Left cardiac atrium (tissue), 4 donors: ENCODE data around the gene PRKAG2. TPM values are rescaled to one million over a fixed set of nuclear protein-coding genes. Genes with fewer than 3 reads are reported as not detected.
A peak's percentile ranks its signal among the peaks of the same experiment; 100 is the strongest.

Experiments used
- ATAC-seq, 2 donors: fragments of 200-7000 bp; cut with Tn5 transposase; one replicate each; pipeline ENCODE4 v1.9.1; 2020; ENCODE audit warnings: mild to moderate bottlenecking in 2 of 2, moderate library complexity in 2 of 2
- DNase-seq: peaks from one replicate; pipeline ENCODE4 v3.0.0-alpha.2; 2020
- intact Hi-C, 2 donors: fragments of 100-400 bp; cut with DNase I; formaldehyde crosslinking; loops; one replicate each; pipeline versions ENCODE4 v1.14.1 to v1.15.1; 2022 to 2023
- total RNA-seq, 2 donors: library from RNA; stranded (reverse); fragmentation: NEBNext Ultra II Directional; extraction: Animal tissue kit (Norgen Biotek cat#: 25700); gene quantifications; one replicate each; pipeline ENCODE4 v1.2.1, GENCODE V29; 2021
- donor health status: DM: no; HTN: yes; CAD: no.
- donor health status: DM: no; HTN: yes; CAD: no; lungs with severe emphysema.
- donor health status: DM: yes; HTN: yes; CAD: no.
- donor health status: Dilated cardiomyopathy.

The PRKAG2 gene
- total RNA-seq, 2 donors from 2014 or later = 141 to 253 TPM

DNA sequence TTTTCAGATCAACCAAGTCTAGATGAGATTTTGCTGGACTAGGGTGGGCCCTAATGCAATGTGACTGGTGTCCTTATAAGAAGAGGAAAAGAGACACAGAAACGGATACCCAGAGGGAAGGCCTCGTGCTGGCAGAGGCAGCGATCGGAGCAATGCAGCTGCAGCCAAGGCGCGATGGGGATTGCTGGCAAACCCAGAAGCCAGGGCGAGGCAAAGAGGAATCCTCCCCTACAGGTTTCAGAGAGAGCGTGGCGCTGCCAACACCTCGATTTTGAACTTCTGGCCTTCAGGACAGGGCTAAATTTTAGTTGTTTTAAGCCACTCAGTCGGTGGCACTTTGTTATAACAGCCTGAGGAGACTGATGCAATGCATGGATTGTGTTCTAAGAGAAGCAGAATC, 200.2 kb downstream of the PRKAG2 start:
- peak in 1 of 2 donors; percentile 23 for ATAC-seq
- intact Hi-C loops = no loop called here
- DNase-seq = no peak

DNA sequence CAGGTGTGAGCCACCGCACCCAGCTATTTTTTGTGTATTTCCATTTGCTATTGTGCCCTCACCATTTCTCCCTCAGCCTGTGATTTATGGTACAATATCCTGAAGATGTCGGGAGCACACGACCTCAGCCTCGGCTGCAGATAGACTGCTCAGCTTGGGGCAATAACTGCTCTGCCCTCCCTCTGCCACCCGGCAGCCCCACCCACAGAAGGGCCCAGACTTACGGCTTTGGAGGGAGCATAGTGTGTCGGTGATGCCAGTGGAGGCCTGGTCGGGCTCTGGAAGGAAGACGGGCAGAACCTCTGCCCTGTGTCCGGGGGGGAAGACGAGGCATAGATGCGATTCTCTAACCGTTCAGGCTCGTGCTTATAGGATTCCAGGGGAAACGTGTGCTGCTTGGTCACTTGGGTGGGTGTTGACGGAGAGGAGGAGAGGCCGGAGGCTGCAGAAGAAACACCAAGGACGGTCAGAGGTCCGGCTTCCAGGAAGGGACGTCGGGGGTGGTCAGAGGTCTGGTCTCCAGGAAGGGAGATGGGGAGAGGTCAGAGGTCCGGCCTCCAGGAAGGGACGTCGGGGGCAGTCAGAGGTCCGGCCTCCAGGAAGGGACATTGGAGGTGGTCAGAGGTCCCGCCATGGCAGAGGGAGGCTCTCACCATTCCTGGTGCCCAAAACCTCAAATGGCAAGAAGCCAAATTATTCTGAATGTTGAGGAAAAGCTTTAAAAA, 201.6 kb downstream of the PRKAG2 start:
- intact Hi-C loops = no loop called here
- DNase-seq (no peak), ATAC-seq (no peak)

DNA sequence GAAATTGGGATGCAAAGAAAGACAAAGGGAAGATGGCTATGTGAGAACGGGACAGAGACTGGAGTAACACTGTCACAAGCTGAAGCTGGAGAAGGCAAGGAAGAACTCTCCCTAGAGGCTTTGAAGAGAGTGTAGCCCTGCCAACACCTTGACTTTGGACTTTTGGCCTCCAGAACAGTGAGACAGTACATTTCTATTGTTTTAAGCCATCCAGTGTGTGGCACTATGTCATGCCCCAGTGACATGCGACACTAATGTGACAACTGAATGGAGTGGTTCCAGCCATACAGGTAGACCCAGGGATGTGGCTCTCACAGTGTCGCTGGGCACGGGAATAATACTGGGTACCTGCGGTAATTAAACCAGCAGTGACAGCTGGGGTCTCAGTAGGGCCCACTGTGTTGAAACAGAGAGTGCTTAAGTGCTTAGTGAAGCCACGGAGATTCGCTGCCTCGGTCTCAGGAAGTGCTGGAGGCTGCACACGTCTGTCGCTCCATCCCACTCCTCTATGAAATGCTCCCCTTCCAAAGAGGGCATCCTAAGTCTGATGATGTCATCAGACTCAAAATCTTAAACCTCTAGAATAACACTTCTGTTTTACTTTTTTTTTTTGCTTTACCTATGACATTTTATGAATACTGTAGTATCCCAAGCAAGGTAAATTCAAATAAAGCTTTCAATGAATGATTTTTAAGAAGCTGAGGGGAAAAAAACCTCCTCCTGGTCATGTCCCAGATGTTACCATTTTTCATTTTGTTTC, 202.6 kb downstream of the PRKAG2 start:
- intact Hi-C loops = no loop called here
- DNase-seq (no peak), ATAC-seq (no peak)

GRCh38 chr7:151673216-151673615, 203.7 kb downstream of the PRKAG2 start:
- intact Hi-C loops = no loop called here
- ATAC-seq (no peak), DNase-seq (no peak)

- DNase-seq (no peak), ATAC-seq (peak in 1 of 2 donors; percentile 47)
- intact Hi-C loops = no loop called here
Measured at GRCh38 chr7:151672716-151673115, 204.2 kb downstream of the PRKAG2 start.

DNA sequence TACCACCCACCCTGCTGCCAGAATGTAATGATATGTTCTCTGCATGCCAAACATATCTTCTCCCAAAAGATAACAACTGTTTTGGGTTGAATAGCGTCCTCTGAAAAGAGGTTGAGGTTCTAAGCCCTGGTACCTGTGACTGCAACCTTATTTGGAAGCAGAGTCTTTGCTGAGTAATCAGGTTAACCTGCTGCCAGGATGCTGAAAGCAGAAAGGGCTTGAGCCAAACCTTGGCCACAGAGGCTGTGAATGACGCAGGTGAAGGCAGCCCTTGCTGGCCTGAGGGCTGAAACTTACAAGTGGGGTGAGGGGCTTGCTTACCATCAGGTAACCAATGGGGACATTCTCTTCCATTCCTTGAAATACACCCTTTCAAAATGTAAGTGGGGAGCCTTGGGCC, 205.4 kb downstream of the PRKAG2 start:
- intact Hi-C loops = no loop called here

DNA sequence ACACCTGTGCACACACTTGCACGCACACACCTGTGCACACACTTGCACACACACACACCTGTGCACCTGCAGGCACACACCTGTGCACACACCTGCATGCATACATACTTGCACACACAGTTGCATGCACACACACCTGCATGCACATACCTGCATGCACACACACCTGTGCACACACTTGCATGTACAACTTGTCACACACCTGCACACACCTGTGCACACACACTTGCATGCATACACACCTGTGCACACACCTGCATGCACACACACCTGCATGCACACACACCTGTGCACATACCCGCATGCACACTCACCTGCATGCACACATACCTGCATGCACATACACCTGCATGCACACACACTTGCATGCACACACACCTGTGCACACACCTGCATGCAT, 207.2 kb downstream of the PRKAG2 start:
- no peak for DNase-seq

More for the DNA sequence above, 205.4 kb downstream of the PRKAG2 start:
- DNase-seq (peak; percentile 51), ATAC-seq (peak; percentile 8 to 65)

GRCh38 chr7:151666886-151667285, 210.0 kb downstream of the PRKAG2 start:
- DNase-seq = no peak
- peak in 1 of 2 donors; percentile 26 for ATAC-seq
- intact Hi-C loops = no loop called here

More for the DNA sequence above, 207.2 kb downstream of the PRKAG2 start:
- intact Hi-C loops = no loop called here
- ATAC-seq = no peak

DNA sequence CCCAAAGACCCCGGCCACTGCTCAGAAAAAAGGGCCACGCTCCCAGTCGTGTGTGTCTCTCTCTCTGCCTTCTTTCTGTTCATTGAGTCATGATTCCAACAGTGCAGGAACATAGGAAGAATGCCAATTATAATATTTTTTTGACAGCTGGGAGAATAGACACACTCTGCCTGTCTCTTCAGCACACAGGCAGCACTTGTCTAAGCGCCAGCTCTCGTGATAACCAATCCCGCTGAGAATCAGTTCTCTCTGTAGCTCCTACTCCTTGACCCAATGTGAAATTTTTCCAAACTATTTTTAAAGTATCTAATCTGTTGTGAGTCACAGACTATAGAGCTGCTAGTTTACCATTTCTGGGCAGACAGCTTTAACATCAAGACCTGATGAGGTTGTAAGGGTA, 211.5 kb downstream of the PRKAG2 start:
- ATAC-seq = peak; percentile 88 to 91
- DNase-seq = peak; percentile 85
- intact Hi-C loops = loop anchor here in 1 of 2 donors (2.0 kb wide), 1 partner anchor 29 kb away; no protein-coding TSS in a partner anchor

DNA sequence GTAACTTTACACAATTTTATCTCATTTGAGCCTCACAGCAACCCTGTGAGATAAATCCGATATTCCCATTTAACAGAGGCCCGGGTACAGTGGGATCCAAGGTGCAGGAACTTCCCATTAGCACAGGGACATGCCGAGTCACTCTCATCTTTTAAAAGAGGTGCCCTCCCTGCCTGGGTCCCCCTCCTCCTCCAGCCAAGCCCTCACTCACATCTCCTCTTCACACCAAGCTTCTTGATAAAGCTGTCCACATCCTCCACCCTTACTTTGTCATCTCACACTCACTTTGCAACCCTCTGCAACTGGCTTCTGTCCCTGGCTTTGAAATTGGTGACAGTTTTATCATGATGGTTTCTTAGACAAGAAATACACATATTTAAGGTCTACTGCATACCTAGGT, 212.6 kb downstream of the PRKAG2 start:
- ATAC-seq (peak; percentile 69 to 79), DNase-seq (no peak)
- intact Hi-C loops = loop anchor here in 1 of 2 donors (2.0 kb wide), 1 partner anchor 31 kb away; no protein-coding TSS in a partner anchor

GRCh38 chr7:151663382-151664100, 213.4 kb downstream of the PRKAG2 start:
- ATAC-seq (no peak), DNase-seq (no peak)
- intact Hi-C loops = loop anchor here in 1 of 2 donors (2.0 kb wide), 1 partner anchor 31 kb away; no protein-coding TSS in a partner anchor

- DNase-seq (no peak), ATAC-seq (no peak)
- intact Hi-C loops = no loop called here
Measured at GRCh38 chr7:151662251-151662826, 214.6 kb downstream of the PRKAG2 start.

- no peak for ATAC-seq
- no peak for DNase-seq
- intact Hi-C loops = no loop called here
Measured at GRCh38 chr7:151661587-151661986, 215.3 kb downstream of the PRKAG2 start.

GRCh38 chr7:151660141-151660540, 216.8 kb downstream of the PRKAG2 start:
- no peak for ATAC-seq

DNA sequence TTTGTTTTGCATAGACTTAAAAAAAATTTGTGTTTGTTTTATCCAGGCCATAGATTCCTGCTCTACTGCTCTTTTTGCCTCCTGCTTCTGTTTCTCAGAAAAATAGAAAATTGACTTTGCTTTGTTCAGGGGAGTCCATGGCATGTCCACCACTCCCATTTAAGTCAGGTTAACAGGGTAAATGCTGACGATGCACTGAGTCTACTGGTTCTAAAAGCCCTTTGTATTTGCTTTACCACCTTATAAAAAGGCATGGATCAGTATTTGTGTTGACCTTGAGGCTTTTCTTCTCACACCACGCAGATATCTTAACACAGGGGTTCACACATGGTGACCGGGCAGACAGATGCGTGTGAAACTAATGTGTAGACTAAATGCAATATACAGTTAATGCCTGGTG, 217.7 kb downstream of the PRKAG2 start:
- DNase-seq = no peak
- intact Hi-C loops = no loop called here
- no peak for ATAC-seq

More at GRCh38 chr7:151660141-151660540, 216.8 kb downstream of the PRKAG2 start:
- DNase-seq = no peak
- intact Hi-C loops = no loop called here

GRCh38 chr7:151658778-151659177, 218.1 kb downstream of the PRKAG2 start:
- intact Hi-C loops = no loop called here
- DNase-seq = no peak
- no peak for ATAC-seq

DNA sequence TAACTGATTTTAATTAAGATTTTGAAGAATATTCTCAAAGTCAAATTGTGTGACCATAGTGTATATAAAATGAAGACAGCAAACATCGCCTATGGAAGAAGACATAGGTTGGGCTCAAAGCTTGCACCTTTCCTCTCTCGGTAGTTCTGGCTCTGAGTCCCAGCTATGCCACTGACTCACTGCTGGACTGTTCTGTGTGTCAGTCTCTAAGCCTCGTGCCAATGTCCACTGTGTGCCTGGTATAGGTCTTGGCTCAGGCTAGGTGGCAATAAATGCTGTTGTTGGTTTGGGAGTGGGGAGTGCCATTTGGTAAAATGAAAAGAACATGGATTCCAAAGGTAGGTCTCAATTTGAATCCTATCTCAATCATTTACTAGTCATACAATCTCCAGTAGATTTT, 219.7 kb downstream of the PRKAG2 start:
- ATAC-seq (peak; percentile 60 to 84), DNase-seq (no peak)
- intact Hi-C loops = no loop called here

- DNase-seq = no peak
- intact Hi-C loops = no loop called here
- ATAC-seq = no peak
Measured at GRCh38 chr7:151655555-151655954, 221.4 kb downstream of the PRKAG2 start.

- intact Hi-C loops = no loop called here
- DNase-seq (no peak), ATAC-seq (no peak)
Measured at GRCh38 chr7:151652111-151652510, 224.8 kb downstream of the PRKAG2 start.
